Measurements from ENCODE around the gene ACKR2. TPM values are rescaled to one million over a fixed set of nuclear protein-coding genes. Genes with fewer than 3 reads are reported as not detected.
"Not testable (repeated sequence)": the region's sequence is repeated elsewhere in the genome, so short reads cannot be mapped to it uniquely, and the experiment has no call there.

Gene ACKR2
- total and polyA plus RNA-seq, 7 experiments from 2014 or later: 0.45 to 1.1 (median 0.65) TPM; not detected in 2

- H3K36me3 Mint-ChIP-seq; POLR2A ChIA-PET; H3K27ac ChIP-seq (ENCODE audit: low read depth, low read length); H3K27ac Mint-ChIP-seq; H3K4me3 Mint-ChIP-seq; CTCF ChIA-PET; H3K36me3 ChIP-seq (ENCODE audit: control insufficient read depth in 2 of 3, insufficient read depth in 3 of 3, low read length in 3 of 3); H3K9me3 ChIP-seq (ENCODE audit: control insufficient read depth in 2 of 3, low read length in 3 of 3); intact Hi-C loops (cut with micrococcal nuclease); H3K4me1 ChIP-seq (ENCODE audit: control insufficient read depth in 2 of 2, insufficient read depth in 2 of 2, low read length in 2 of 2); ATAC-seq; H3K9me3 Mint-ChIP-seq; DNase-seq; H3K27me3 ChIP-seq (ENCODE audit: control insufficient read depth in 2 of 2, insufficient read depth in 2 of 2, low read length in 2 of 2); H3K4me3 ChIP-seq (ENCODE audit: low read length); H3K4me1 Mint-ChIP-seq: not testable (repeated sequence)
- peaks cover 0 to 42% (median 3%) of the 10 kb centered on the region in 5 donors for H3K27me3 Mint-ChIP-seq
Observed at GRCh38 chr3:42811118-42811883, 2.1 kb downstream of the ACKR2 start.

GRCh38 chr3:42814246-42814645 is 5.0 kb downstream of the ACKR2 start:
- no peak overlapping the region for H3K27ac Mint-ChIP-seq
- no peaks in the 10 kb centered on the region for H3K4me1 Mint-ChIP-seq

DNA sequence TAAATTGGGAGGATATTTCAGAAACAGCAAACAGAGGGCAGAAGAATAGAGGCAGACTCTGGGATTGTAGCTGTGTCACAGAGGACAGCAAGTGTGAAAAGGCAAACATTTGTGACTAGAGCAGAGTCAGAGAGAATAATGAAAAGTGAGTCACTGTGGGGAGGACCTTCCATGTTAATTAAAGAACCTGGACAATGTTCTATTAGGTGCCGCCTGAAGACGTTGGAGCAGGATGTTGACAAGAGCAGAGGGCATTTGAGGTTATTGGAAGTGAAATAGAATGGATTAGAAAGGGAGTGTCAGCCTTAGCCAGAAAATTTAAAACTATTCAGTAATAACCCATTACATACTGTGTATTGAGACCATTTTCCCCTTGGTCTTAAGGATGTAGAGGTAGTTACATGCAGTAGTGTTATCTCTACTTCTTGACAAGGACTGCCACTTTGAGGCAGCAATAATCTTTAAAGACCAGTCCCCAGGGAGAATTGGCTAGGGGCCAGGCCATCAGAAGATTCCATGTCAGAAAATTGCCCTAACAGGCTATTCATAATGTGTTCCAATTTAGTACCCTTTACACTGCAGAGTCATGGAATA is 5.8 kb downstream of the ACKR2 start:
- no peaks in the 10 kb centered on the region for H3K4me1 Mint-ChIP-seq
- H3K27me3 ChIP-seq (ENCODE audit: control insufficient read depth in 2 of 2, insufficient read depth in 2 of 2, low read length in 2 of 2): no peaks in the 10 kb centered on the region
- no peaks in the 10 kb centered on the region for H3K36me3 ChIP-seq (ENCODE audit: control insufficient read depth in 2 of 3, insufficient read depth in 3 of 3, low read length in 3 of 3)
- H3K4me1 ChIP-seq (ENCODE audit: control insufficient read depth in 2 of 2, insufficient read depth in 2 of 2, low read length in 2 of 2): no peaks in the 10 kb centered on the region
- H3K4me3 ChIP-seq (ENCODE audit: low read length): no peak overlapping the region
- DNase-seq (no peak), ATAC-seq (no peak)
- no peaks in the 10 kb centered on the region for H3K9me3 ChIP-seq (ENCODE audit: control insufficient read depth in 2 of 3, low read length in 3 of 3)
- no peak overlapping the region for H3K27ac Mint-ChIP-seq
- no peaks in the 10 kb centered on the region for H3K36me3 Mint-ChIP-seq
- H3K27me3 Mint-ChIP-seq: peaks cover 0 to 22% (median 3%) of the 10 kb centered on the region in 5 donors
- POLR2A ChIA-PET: no interaction called here
- no peak overlapping the region for H3K27ac ChIP-seq (ENCODE audit: low read depth, low read length)
- no peaks in the 10 kb centered on the region for H3K9me3 Mint-ChIP-seq
- intact Hi-C loops (cut with micrococcal nuclease): no loop called here
- H3K4me3 Mint-ChIP-seq: no peak overlapping the region
- CTCF ChIA-PET: interaction anchor here (0.9 kb wide), 1 partner anchor 9 kb away, joined by 3 read pairs; no protein-coding TSS in a partner anchor

More at GRCh38 chr3:42814246-42814645, 5.0 kb downstream of the ACKR2 start:
- Histone ChIP-seq H3K9me3 (ENCODE audit: control insufficient read depth in 2 of 3, low read length in 3 of 3) (no peaks in the 10 kb centered on the region), H3K27me3 (ENCODE audit: control insufficient read depth in 2 of 2, insufficient read depth in 2 of 2, low read length in 2 of 2) (no peaks in the 10 kb centered on the region), H3K4me3 (ENCODE audit: low read length) (no peak overlapping the region), H3K36me3 (ENCODE audit: control insufficient read depth in 2 of 3, insufficient read depth in 3 of 3, low read length in 3 of 3) (no peaks in the 10 kb centered on the region), H3K27ac (ENCODE audit: low read depth, low read length) (no peak overlapping the region), H3K4me1 (ENCODE audit: control insufficient read depth in 2 of 2, insufficient read depth in 2 of 2, low read length in 2 of 2) (no peaks in the 10 kb centered on the region)
- ATAC-seq (no peak), DNase-seq (no peak)
- intact Hi-C loops (cut with micrococcal nuclease): no loop called here
- no peaks in the 10 kb centered on the region for H3K36me3 Mint-ChIP-seq
- H3K27me3 Mint-ChIP-seq: peaks cover 0 to 20% (median 3%) of the 10 kb centered on the region in 5 donors
- H3K4me3 Mint-ChIP-seq: no peak overlapping the region
- ChIA-PET CTCF (no interaction called here), POLR2A (no interaction called here)
- H3K9me3 Mint-ChIP-seq: no peaks in the 10 kb centered on the region

GRCh38 chr3:42815826-42816225 is 6.6 kb downstream of the ACKR2 start:
- CTCF ChIA-PET: interaction anchor here (0.7 to 0.9 kb wide), 2 partner anchors 10 to 13 kb away, joined by 3 to 7 read pairs; no protein-coding TSS in a partner anchor

DNA sequence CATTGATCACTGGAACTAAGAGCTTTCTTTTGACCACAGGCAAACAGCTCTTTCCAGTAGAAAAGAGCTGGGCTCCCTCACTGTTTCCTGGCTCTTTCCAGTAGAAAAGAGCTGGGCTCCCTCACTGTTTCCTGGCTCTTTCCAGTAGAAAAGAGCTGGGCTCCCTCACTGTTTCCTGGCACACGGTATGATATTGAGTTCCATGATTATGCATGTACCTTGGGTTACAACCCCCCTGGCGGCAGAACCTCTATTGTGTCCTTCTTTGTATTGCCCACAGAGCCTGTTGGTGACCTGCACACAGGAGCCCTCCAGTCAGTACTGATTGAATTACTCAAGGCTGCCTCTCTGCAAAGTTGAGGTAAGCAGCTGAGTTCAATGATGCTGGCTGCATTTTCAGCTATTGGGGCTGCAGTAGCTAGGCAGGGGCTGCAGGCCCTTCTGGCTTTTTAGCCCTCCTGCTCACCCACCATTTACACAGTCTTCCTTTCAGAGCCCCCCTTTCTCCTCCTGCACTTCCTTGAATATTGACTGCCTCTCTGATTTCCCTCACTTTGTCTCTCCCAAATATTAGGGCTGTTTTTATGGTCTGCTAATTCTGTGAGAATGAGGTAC is 10.2 kb downstream of the ACKR2 start:
- CTCF ChIA-PET: no interaction called here
- POLR2A ChIA-PET: interaction anchor here (1.2 kb wide), 1 partner anchor 15 kb away, joined by 3 read pairs; the partner anchor contains the start of gene HIGD1A
- Histone ChIP-seq H3K9me3 (ENCODE audit: control insufficient read depth in 2 of 3, low read length in 3 of 3) (no peaks in the 10 kb centered on the region), H3K4me3 (ENCODE audit: low read length) (no peak overlapping the region), H3K27me3 (ENCODE audit: control insufficient read depth in 2 of 2, insufficient read depth in 2 of 2, low read length in 2 of 2) (no peaks in the 10 kb centered on the region), H3K36me3 (ENCODE audit: control insufficient read depth in 2 of 3, insufficient read depth in 3 of 3, low read length in 3 of 3) (no peaks in the 10 kb centered on the region), H3K27ac (ENCODE audit: low read depth, low read length) (no peak overlapping the region), H3K4me1 (ENCODE audit: control insufficient read depth in 2 of 2, insufficient read depth in 2 of 2, low read length in 2 of 2) (no peaks in the 10 kb centered on the region)
- intact Hi-C loops (cut with micrococcal nuclease): no loop called here
- Mint-ChIP-seq H3K36me3 (peaks cover 0 to 2% (median 0%) of the 10 kb centered on the region in 5 donors), H3K4me1 (peaks cover 0 to 4% (median 0%) of the 10 kb centered on the region in 7 donors), H3K27ac (peak overlapping the region in 1 of 9 donors; percentile 49), H3K9me3 (no peaks in the 10 kb centered on the region), H3K27me3 (peaks cover 0 to 8% (median 0%) of the 10 kb centered on the region in 5 donors), H3K4me3 (no peak overlapping the region)
- ATAC-seq (no peak), DNase-seq (no peak)

More at GRCh38 chr3:42815826-42816225, 6.6 kb downstream of the ACKR2 start:
- Histone ChIP-seq H3K27ac (ENCODE audit: low read depth, low read length) (no peak overlapping the region), H3K4me3 (ENCODE audit: low read length) (no peak overlapping the region), H3K4me1 (ENCODE audit: control insufficient read depth in 2 of 2, insufficient read depth in 2 of 2, low read length in 2 of 2) (no peaks in the 10 kb centered on the region), H3K9me3 (ENCODE audit: control insufficient read depth in 2 of 3, low read length in 3 of 3) (no peaks in the 10 kb centered on the region), H3K27me3 (ENCODE audit: control insufficient read depth in 2 of 2, insufficient read depth in 2 of 2, low read length in 2 of 2) (no peaks in the 10 kb centered on the region), H3K36me3 (ENCODE audit: control insufficient read depth in 2 of 3, insufficient read depth in 3 of 3, low read length in 3 of 3) (no peaks in the 10 kb centered on the region)
- intact Hi-C loops (cut with micrococcal nuclease): no loop called here
- Mint-ChIP-seq H3K9me3 (no peaks in the 10 kb centered on the region), H3K4me1 (no peaks in the 10 kb centered on the region), H3K36me3 (no peaks in the 10 kb centered on the region), H3K27ac (no peak overlapping the region), H3K4me3 (no peak overlapping the region), H3K27me3 (peaks cover 0 to 16% (median 0%) of the 10 kb centered on the region in 5 donors)
- ATAC-seq: no peak
- POLR2A ChIA-PET: interaction anchor here (0.7 kb wide), 1 partner anchor 314 kb away, joined by 4 read pairs; the partner anchor contains the start of gene VIPR1
- DNase-seq: no peak

GRCh38 chr3:42820746-42821051 is 11.5 kb downstream of the ACKR2 start:
- CTCF ChIA-PET: no interaction called here
- Mint-ChIP-seq H3K4me3 (no peak overlapping the region), H3K36me3 (peaks cover 0 to 5% (median 0%) of the 10 kb centered on the region in 5 donors), H3K9me3 (no peaks in the 10 kb centered on the region), H3K4me1 (peaks cover 0 to 4% (median 0%) of the 10 kb centered on the region in 7 donors), H3K27me3 (peaks cover 0 to 11% (median 0%) of the 10 kb centered on the region in 5 donors), H3K27ac (no peak overlapping the region)
- POLR2A ChIA-PET: interaction anchor here (0.6 kb wide), 1 partner anchor 213 kb away, joined by 3 read pairs; no protein-coding TSS in a partner anchor
- Histone ChIP-seq H3K27ac (ENCODE audit: low read depth, low read length) (no peak overlapping the region), H3K9me3 (ENCODE audit: control insufficient read depth in 2 of 3, low read length in 3 of 3) (no peaks in the 10 kb centered on the region), H3K4me3 (ENCODE audit: low read length) (no peak overlapping the region), H3K4me1 (ENCODE audit: control insufficient read depth in 2 of 2, insufficient read depth in 2 of 2, low read length in 2 of 2) (no peaks in the 10 kb centered on the region), H3K36me3 (ENCODE audit: control insufficient read depth in 2 of 3, insufficient read depth in 3 of 3, low read length in 3 of 3) (no peaks in the 10 kb centered on the region), H3K27me3 (ENCODE audit: control insufficient read depth in 2 of 2, insufficient read depth in 2 of 2, low read length in 2 of 2) (no peaks in the 10 kb centered on the region)
- intact Hi-C loops (cut with micrococcal nuclease): no loop called here
- DNase-seq (no peak), ATAC-seq (no peak)
